ENCODE measurements around the gene PIGK.
"Not testable (repeated sequence)": the region's sequence is repeated elsewhere in the genome, so short reads cannot be mapped to it uniquely, and the experiment has no call there.

The PIGK gene

GRCh38 chr1:77188770-77189169 lies 30.5 kb downstream of the PIGK start:
- no peak for DNase-seq

DNA sequence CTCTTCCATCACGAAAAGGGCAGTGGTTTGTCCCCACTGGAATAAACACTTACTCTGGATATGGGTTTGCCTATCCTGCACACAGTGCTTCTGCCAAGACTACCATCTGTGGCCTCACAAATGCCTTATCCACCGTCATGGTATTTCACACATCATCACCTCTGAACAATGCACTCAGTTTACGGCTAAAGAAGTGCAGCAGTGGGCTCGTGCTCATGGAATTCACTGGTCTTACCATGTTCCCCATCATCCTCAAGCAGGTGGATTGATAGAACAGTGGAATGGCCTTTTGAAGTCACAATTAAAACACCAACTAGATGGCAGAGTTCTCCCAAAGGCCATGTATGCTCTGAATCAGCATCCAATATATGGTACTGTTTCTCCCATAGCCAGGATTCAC lies 32.3 kb downstream of the PIGK start:
- DNase-seq, result not testable (repeated sequence)

- DNase-seq, result no peak
Observed at GRCh38 chr1:77182083-77182482, 37.1 kb downstream of the PIGK start.

GRCh38 chr1:77179632-77180031 lies 39.6 kb downstream of the PIGK start:
- DNase-seq, result no peak

DNA sequence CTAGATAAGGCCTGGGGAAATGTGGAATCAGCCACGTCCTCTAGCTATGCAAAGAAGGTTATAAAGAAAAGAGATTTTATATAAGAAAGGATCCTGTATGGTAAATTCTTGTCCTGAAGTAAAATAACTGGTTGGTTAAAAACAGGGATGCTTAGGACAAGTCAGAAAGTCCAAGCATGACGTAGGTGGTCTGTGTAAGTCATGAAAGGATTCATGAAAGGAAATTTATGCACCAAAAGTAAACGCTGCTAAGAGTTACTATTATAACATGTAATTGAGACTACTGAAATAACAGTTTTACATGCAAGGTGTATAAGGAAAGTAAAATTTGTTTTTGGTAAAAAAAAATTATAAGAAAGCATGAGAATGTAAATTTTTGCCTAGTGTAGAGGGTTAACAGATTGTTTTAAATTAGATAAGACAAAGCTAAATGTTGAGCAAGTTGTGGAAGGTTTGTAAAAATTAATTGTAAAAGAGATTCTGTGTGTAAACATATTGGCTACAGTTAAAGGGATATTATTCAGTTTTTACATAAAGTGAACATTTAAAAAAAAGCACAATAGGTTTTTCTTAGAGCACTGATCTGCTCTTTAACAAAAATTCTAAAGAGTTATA lies 43.9 kb downstream of the PIGK start:
- DNase-seq, result no peak

DNA sequence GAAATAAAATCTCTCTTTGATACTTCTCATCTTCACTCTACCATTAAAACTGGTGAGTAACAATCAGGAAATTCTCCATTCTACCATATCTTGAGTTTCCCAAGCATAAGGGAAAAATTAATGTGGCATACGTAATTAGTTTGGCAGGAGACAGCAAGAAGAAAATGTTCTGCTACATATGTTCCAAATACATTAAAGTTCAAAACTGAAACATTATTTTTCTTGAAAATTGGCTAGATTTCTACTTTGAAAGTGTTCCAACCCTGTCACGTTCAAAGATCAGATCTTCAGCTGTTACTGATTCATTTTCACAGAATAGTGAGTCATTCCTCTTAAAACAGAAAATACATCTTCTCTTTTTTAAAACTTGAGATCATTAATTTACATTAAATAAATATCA lies 48.5 kb downstream of the PIGK start:
- no peak for DNase-seq

- no peak for DNase-seq
Observed at GRCh38 chr1:77168358-77168757, 50.9 kb downstream of the PIGK start.

- no peak for DNase-seq
Observed at GRCh38 chr1:77164434-77164944, 54.7 kb downstream of the PIGK start.

- not testable (repeated sequence) for DNase-seq
Observed at GRCh38 chr1:77159706-77160105, 59.5 kb downstream of the PIGK start.

DNA sequence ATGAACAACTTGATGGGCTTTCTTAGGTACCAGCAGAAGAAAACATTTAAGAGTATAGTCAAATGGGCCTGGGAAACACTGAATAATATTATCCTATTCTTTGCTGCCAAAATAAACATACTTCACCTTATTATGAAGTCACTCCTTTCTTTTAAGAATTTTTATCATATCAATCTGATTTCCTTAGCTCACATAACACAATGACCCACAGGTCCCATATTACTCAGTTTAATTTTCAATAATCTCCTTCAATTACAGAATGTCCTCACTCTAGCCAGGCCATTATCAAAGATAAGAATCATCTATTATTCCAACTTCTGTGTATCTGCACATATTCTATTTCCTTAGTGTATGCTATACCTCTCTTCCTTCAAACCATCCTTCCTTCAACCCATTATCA lies 63.0 kb downstream of the PIGK start:
- DNase-seq, result no peak

GRCh38 chr1:77146270-77146669 lies 73.0 kb downstream of the PIGK start:
- no peak for DNase-seq

GRCh38 chr1:77143529-77144121 lies 75.6 kb downstream of the PIGK start:
- no peak for DNase-seq

GRCh38 chr1:77139389-77139788 lies 79.8 kb downstream of the PIGK start:
- no peak for DNase-seq

GRCh38 chr1:77134359-77134758 lies 84.9 kb downstream of the PIGK start:
- DNase-seq, result no peak

- DNase-seq, result no peak
Observed at GRCh38 chr1:77133731-77134358, 85.4 kb downstream of the PIGK start.

- DNase-seq, result no peak
Observed at GRCh38 chr1:77126307-77126706, 92.9 kb downstream of the PIGK start.

DNA sequence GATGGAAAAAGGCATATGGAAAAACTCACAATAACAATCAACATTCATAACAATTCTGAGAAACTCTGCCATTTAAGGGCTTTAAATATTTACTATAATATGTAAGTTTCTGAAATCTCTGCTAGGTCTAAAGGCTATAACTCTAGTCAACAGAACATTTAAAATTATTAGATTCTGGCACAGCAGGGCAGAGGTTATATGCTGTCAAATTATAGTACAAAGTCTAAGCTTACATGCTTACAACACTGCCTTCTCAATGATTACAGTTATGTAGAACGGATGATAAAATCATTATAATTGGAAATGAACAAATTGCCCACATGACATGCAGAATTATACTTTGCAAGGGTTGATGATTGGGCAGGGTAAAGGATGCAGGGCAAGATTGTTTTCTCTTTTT lies 97.7 kb downstream of the PIGK start:
- DNase-seq, result no peak

DNA sequence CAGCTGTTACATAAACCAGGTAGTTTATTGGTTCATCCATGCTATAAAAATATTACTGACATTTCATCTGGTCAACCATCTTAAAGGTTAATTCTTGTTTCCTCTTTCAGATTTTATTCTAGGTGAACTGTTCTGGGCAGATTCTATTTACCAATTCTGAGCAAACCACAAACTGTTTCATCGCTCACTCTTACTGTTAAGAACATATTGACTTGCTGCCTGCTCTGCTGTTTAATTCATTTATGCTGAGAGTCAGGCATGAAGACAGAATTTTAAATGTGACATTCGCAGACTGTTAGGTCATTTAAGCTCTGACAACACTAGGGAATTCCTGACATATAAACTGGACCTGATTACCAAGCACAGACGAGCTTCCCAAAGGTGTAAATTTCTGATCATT lies 98.3 kb downstream of the PIGK start:
- no peak for DNase-seq

- DNase-seq, result no peak
Observed at GRCh38 chr1:77118712-77119111, 100.5 kb downstream of the PIGK start.

DNA sequence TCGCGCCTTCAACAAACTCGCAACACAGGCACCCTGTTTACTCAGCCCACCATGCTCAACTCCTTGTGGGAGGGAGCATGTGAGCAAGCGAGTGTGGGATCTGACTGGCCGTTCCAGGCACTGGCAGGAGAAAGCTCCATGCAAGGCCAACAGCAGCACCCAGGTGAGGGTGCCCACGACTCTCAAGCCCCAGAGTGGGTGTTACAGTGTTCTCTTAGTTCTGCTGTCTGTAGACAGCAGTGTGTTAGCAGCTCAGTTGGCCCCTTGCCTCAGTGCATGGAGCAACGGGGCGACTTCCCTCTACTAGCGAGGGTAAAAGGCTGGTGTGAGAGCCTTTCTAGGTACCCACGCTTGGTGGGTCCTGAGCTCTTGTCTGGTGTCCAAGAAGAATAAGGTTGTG lies 114.6 kb downstream of the PIGK start:
- no peak for DNase-seq

- DNase-seq, result no peak
Observed at GRCh38 chr1:77103486-77103885, 115.7 kb downstream of the PIGK start.

GRCh38 chr1:77100875-77101274 lies 118.4 kb downstream of the PIGK start:
- DNase-seq, result no peak

- DNase-seq, result no peak
Observed at GRCh38 chr1:77096496-77097255, 122.6 kb downstream of the PIGK start.

- no peak for DNase-seq
Observed at GRCh38 chr1:77095236-77095635, 124.0 kb downstream of the PIGK start.
